GM23338 (cell line): ENCODE results near the gene RNFT2. TPM values are rescaled to one million over a fixed set of nuclear protein-coding genes. Genes with fewer than 3 reads are reported as not detected.

Source experiments
- ATAC-seq: fragments of 200-7000 bp; cut with Tn5 transposase; 3 replicates; pipeline ENCODE4 v1.9.1; 2020
- DNase-seq: peaks from one replicate; pipeline ENCODE4 v3.0.0-alpha.2; 2015; ENCODE audit warnings: low spot score
- H2AFZ ChIP-seq: fragments of 200-600 bp; sonication (generic); 2 replicates; pipeline ENCODE4 v1.8.0; 2016; ENCODE audit warnings: antibody characterized with exemption, mild to moderate bottlenecking, moderate library complexity
- H3F3A ChIP-seq: fragments of 200-600 bp; sonication (generic); replicated peaks from 2 replicates; pipeline ENCODE4 v1.8.0; 2017; ENCODE audit warnings: antibody characterized with exemption, mixed run types, low read depth
- H3K27ac ChIP-seq: fragments of 200-600 bp; sonication (generic); 2 replicates; pipeline ENCODE4 v1.6.1; 2016; ENCODE audit warnings: low read depth
- H3K27me3 ChIP-seq: fragments of 200-600 bp; sonication (generic); 2 replicates; pipeline ENCODE4 v1.8.0; 2016; ENCODE audit warnings: mild to moderate bottlenecking, mixed run types, moderate library complexity; ENCODE audit not compliant: insufficient read depth
- H3K36me3 ChIP-seq: fragments of 200-600 bp; sonication (generic); 2 replicates; pipeline ENCODE4 v1.8.0; 2016; ENCODE audit warnings: mild to moderate bottlenecking; ENCODE audit not compliant: insufficient read depth
- H3K4me1 ChIP-seq: fragments of 200-600 bp; sonication (generic); 2 replicates; pipeline ENCODE4 v1.8.0; 2016; ENCODE audit warnings: mild to moderate bottlenecking, moderate library complexity; ENCODE audit not compliant: insufficient read depth
- H3K4me2 ChIP-seq: fragments of 200-600 bp; sonication (generic); 2 replicates; pipeline ENCODE4 v1.7.1; 2017; ENCODE audit warnings: mixed run types
- H3K4me3 ChIP-seq: fragments of 200-600 bp; sonication (generic); 2 replicates; pipeline ENCODE4 v1.6.1; 2016; ENCODE audit warnings: mixed run types
- H3K79me2 ChIP-seq: fragments of 200-600 bp; sonication (generic); replicated peaks from 2 replicates; pipeline ENCODE4 v1.8.0; 2017; ENCODE audit warnings: mild to moderate bottlenecking; ENCODE audit not compliant: insufficient read depth
- H3K9me2 ChIP-seq: fragments of 200-600 bp; sonication (generic); 2 replicates; pipeline ENCODE4 v1.8.0; 2017; ENCODE audit not compliant: insufficient read depth
- H4K20me1 ChIP-seq: fragments of 200-600 bp; sonication (generic); replicated peaks from 2 replicates; pipeline ENCODE4 v1.8.0; 2017; ENCODE audit warnings: mild to moderate bottlenecking; ENCODE audit not compliant: insufficient read depth
- H3K27ac Mint-ChIP-seq: 2 replicates; pipeline ENCODE4 v1.8.0; 2020; ENCODE audit warnings: inconsistent platforms, mild to moderate bottlenecking, moderate library complexity, mixed read lengths
- H3K27me3 Mint-ChIP-seq: 3 replicates; pipeline ENCODE4 v1.8.0; 2022; ENCODE audit warnings: low read depth, mild to moderate bottlenecking, moderate library complexity, mixed read lengths, inconsistent platforms; ENCODE audit not compliant: insufficient read depth, poor library complexity
- H3K36me3 Mint-ChIP-seq: 3 replicates; pipeline ENCODE4 v1.8.0; 2021; ENCODE audit warnings: low read depth, mild to moderate bottlenecking, inconsistent platforms, moderate library complexity, mixed read lengths
- H3K4me1 Mint-ChIP-seq: 3 replicates; pipeline ENCODE4 v1.8.0; 2020; ENCODE audit warnings: mild to moderate bottlenecking, inconsistent platforms, mixed read lengths
- H3K4me3 Mint-ChIP-seq: 3 replicates; pipeline ENCODE4 v1.8.0; 2021; ENCODE audit warnings: moderate library complexity, mild to moderate bottlenecking, inconsistent platforms, mixed read lengths
- H3K9me3 Mint-ChIP-seq: 3 replicates; pipeline ENCODE4 v1.8.0; 2020; ENCODE audit warnings: moderate library complexity, mild to moderate bottlenecking, inconsistent platforms, mixed read lengths
- CREB1 ChIP-seq: fragments of 250-450 bp; sonication (Bioruptor Pico); IDR thresholded peaks from 2 replicates; pipeline ENCODE4 v1.5.0; 2020; ENCODE audit warnings: low read depth, mild to moderate bottlenecking, moderate library complexity
- CTCF ChIP-seq, 2 experiments: fragments of 200-600 bp in 1 of 2; sonication (generic) in 1 of 2; conservative IDR thresholded peaks; 2 replicates each; pipeline versions ENCODE4 v1.5.1 to v1.6.1; 2016 to 2017; ENCODE audit warnings: antibody characterized with exemption in 2 of 2, low read depth in 2 of 2, mild to moderate bottlenecking in 2 of 2, moderate library complexity in 1 of 2
- ETS1 ChIP-seq: IDR thresholded peaks from 2 replicates; pipeline ENCODE4 v1.6.1; 2016; ENCODE audit warnings: antibody characterized with exemption
- EZH2 ChIP-seq: fragments of 200-600 bp; sonication (generic); IDR thresholded peaks from one replicate; pipeline ENCODE4 v1.8.0; 2017; ENCODE audit warnings: antibody characterized with exemption, mild to moderate bottlenecking, low read depth; ENCODE audit not compliant: unreplicated experiment
- EZH2phosphoT487 ChIP-seq: fragments of 200-600 bp; sonication (generic); IDR thresholded peaks from one replicate; pipeline ENCODE4 v1.8.1; 2018; ENCODE audit warnings: antibody characterized with exemption; ENCODE audit not compliant: unreplicated experiment
- JUNB ChIP-seq: IDR thresholded peaks from one replicate; pipeline ENCODE4 v1.6.1; 2016; ENCODE audit warnings: antibody characterized with exemption; ENCODE audit not compliant: unreplicated experiment
- NANOG ChIP-seq: IDR thresholded peaks from 2 replicates; pipeline ENCODE4 v1.6.1; 2016; ENCODE audit warnings: antibody characterized with exemption, borderline replicate concordance
- POLR2AphosphoS5 ChIP-seq: IDR thresholded peaks from 2 replicates; pipeline ENCODE4 v1.6.1; 2016; ENCODE audit warnings: antibody characterized with exemption, low read depth
- REST ChIP-seq: IDR thresholded peaks from one replicate; pipeline ENCODE4 v1.6.1; 2018; ENCODE audit warnings: antibody characterized with exemption; ENCODE audit not compliant: unreplicated experiment
- STAT1 ChIP-seq: IDR thresholded peaks from one replicate; pipeline ENCODE4 v1.6.1; 2016; ENCODE audit warnings: antibody characterized with exemption; ENCODE audit not compliant: unreplicated experiment
- ZNF114 ChIP-seq: fragments of 250-450 bp; sonication (Bioruptor Pico); IDR thresholded peaks from 2 replicates; pipeline ENCODE4 v1.5.0; 2020; ENCODE audit warnings: mild to moderate bottlenecking, moderate library complexity
- ZNF331 ChIP-seq: fragments of 250-450 bp; sonication (Bioruptor Pico); IDR thresholded peaks from 2 replicates; pipeline ENCODE4 v1.5.0; 2020; ENCODE audit warnings: low read depth, mild to moderate bottlenecking, moderate library complexity
- ZNF462 ChIP-seq: fragments of 250-450 bp; sonication (Bioruptor Pico); IDR thresholded peaks from 2 replicates; pipeline ENCODE4 v1.5.0; 2020; ENCODE audit warnings: mild to moderate bottlenecking, moderate library complexity
- polyA plus RNA-seq: library from polyadenylated mRNA; unstranded; fragments of >200 nt; fragmentation: Nextera tagmentation; extraction: Ambion mirVana; gene quantifications from 2 replicates; pipeline ENCODE4 v1.2.1, GENCODE V29; 2016
- total RNA-seq: library from RNA; depleted of rRNA; stranded (reverse); fragments of >200 nt; shearing (Covaris generic); gene quantifications from 2 replicates; pipeline ENCODE4 v1.2.3, GENCODE V29; 2014

RNFT2 gene
- total and polyA plus RNA-seq, 2 experiments from 2014 or later, result 19.3 to 22.9 TPM

GRCh38 chr12:116843085-116843484, 105.0 kb downstream of the RNFT2 start:
- Histone ChIP-seq H2AFZ (no peak overlapping the region), H4K20me1 (no peaks in the 10 kb centered on the region), H3K27me3 (no peaks in the 10 kb centered on the region), H3K79me2 (no peaks in the 10 kb centered on the region), H3K4me1 (no peaks in the 10 kb centered on the region), H3K4me2 (no peak overlapping the region), H3K27ac (no peak overlapping the region), H3F3A (no peaks in the 10 kb centered on the region), H3K36me3 (0 out of 2 replicates have a peak, but pooled peaks cover 3% of the 10 kb centered on the region), H3K4me3 (no peak overlapping the region), H3K9me2 (no peaks in the 10 kb centered on the region)
- no peak for TF ChIP-seq EZH2
- no peak for TF ChIP-seq CTCF (conservative IDR thresholded peaks at IDR 0.05; ENCODE audit: low read depth in 2 of 2)
- no peak for TF ChIP-seq POLR2AphosphoS5
- TF ChIP-seq STAT1, result no peak
- no peak for TF ChIP-seq CREB1
- TF ChIP-seq ETS1, result no peak
- TF ChIP-seq ZNF331, result no peak
- TF ChIP-seq JUNB, result no peak
- no peak for TF ChIP-seq EZH2phosphoT487
- no peak for TF ChIP-seq NANOG
- TF ChIP-seq REST, result no peak
- TF ChIP-seq ZNF114 (CRISPR knock-in tag), result no peak
- no peak for TF ChIP-seq ZNF462 (CRISPR knock-in tag)
- peaks cover 2% of the 10 kb centered on the region for H3K27me3 Mint-ChIP-seq
- no peak overlapping the region for H3K4me3 Mint-ChIP-seq
- no peaks in the 10 kb centered on the region for H3K9me3 Mint-ChIP-seq
- no peak overlapping the region for H3K27ac Mint-ChIP-seq
- ATAC-seq (no peak), DNase-seq (no peak)
- peaks cover 3% of the 10 kb centered on the region for H3K36me3 Mint-ChIP-seq
- H3K4me1 Mint-ChIP-seq, result no peaks in the 10 kb centered on the region
